Progenitor cell of endocrine pancreas (in vitro differentiated cells): Measurements from ENCODE around the gene USP2. TPM values are rescaled to one million over a fixed set of nuclear protein-coding genes. Genes with fewer than 3 reads are reported as not detected.
A peak's percentile ranks its signal among the peaks of the same experiment; 100 is the strongest.

Experiments
- DNase-seq: peaks from one replicate; pipeline ENCODE4 v3.0.0; 2021; ENCODE audit warnings: low spot score; ENCODE audit not compliant: unreplicated experiment
- H3K27ac Mint-ChIP-seq: 2 replicates; pipeline ENCODE4 v1.8.0; 2021; ENCODE audit warnings: mild to moderate bottlenecking, moderate library complexity, mixed read lengths
- H3K27me3 Mint-ChIP-seq: 2 replicates; pipeline ENCODE4 v1.8.0; 2021; ENCODE audit warnings: mixed read lengths
- H3K36me3 Mint-ChIP-seq: 2 replicates; pipeline ENCODE4 v1.8.0; 2022; ENCODE audit warnings: mixed read lengths; ENCODE audit not compliant: insufficient read depth
- H3K4me1 Mint-ChIP-seq: 2 replicates; pipeline ENCODE4 v1.8.0; 2021; ENCODE audit warnings: low read depth, mixed read lengths
- H3K4me3 Mint-ChIP-seq: 2 replicates; pipeline ENCODE4 v1.8.0; 2021; ENCODE audit warnings: low read depth, mild to moderate bottlenecking, moderate library complexity, mixed read lengths
- H3K9me3 Mint-ChIP-seq: 2 replicates; pipeline ENCODE4 v1.8.0; 2021; ENCODE audit warnings: low read depth, mixed read lengths
- CTCF ChIP-seq: fragments of 200-600 bp; sonication (generic); IDR thresholded peaks from one replicate; pipeline ENCODE4 v1.5.0; 2021; ENCODE audit warnings: antibody characterized with exemption, mild to moderate bottlenecking; ENCODE audit not compliant: unreplicated experiment
- total RNA-seq: library from RNA; stranded (reverse); gene quantifications from 2 replicates; pipeline ENCODE4 v1.2.1, GENCODE V29; 2021

USP2 gene
- total RNA-seq, 1 donor from 2014 or later = 5.1 TPM

GRCh38 chr11:119370486-119371046 lies 10.9 kb downstream of the USP2 start:
- no peak for DNase-seq
- Mint-ChIP-seq H3K36me3 (no peaks in the 10 kb centered on the region), H3K27me3 (no peaks in the 10 kb centered on the region), H3K4me3 (no peak overlapping the region), H3K9me3 (no peaks in the 10 kb centered on the region), H3K27ac (no peak overlapping the region), H3K4me1 (peaks cover 43% of the 10 kb centered on the region)
- no peak for TF ChIP-seq CTCF

GRCh38 chr11:119369132-119369925 lies 12.2 kb downstream of the USP2 start:
- Mint-ChIP-seq H3K4me3 (peak overlapping the region; percentile 5), H3K27me3 (peaks cover 8% of the 10 kb centered on the region), H3K9me3 (no peaks in the 10 kb centered on the region), H3K27ac (peak overlapping the region; percentile 35), H3K36me3 (no peaks in the 10 kb centered on the region), H3K4me1 (peaks cover 47% of the 10 kb centered on the region)
- DNase-seq = no peak
- no peak for TF ChIP-seq CTCF

GRCh38 chr11:119368121-119369034 lies 13.1 kb downstream of the USP2 start:
- no peak for DNase-seq
- no peaks in the 10 kb centered on the region for H3K9me3 Mint-ChIP-seq
- no peak for TF ChIP-seq CTCF
- no peaks in the 10 kb centered on the region for H3K36me3 Mint-ChIP-seq
- H3K27me3 Mint-ChIP-seq = peaks cover 8% of the 10 kb centered on the region
- peaks cover 46% of the 10 kb centered on the region for H3K4me1 Mint-ChIP-seq
- peak overlapping the region; percentile 67 for H3K27ac Mint-ChIP-seq
- H3K4me3 Mint-ChIP-seq = no peak overlapping the region

- Mint-ChIP-seq H3K27me3 (peaks cover 12% of the 10 kb centered on the region), H3K4me3 (no peak overlapping the region), H3K36me3 (no peaks in the 10 kb centered on the region), H3K9me3 (no peaks in the 10 kb centered on the region), H3K27ac (no peak overlapping the region), H3K4me1 (peaks cover 48% of the 10 kb centered on the region)
- no peak for TF ChIP-seq CTCF
- DNase-seq = no peak
Measured at GRCh38 chr11:119367661-119368120, 13.8 kb downstream of the USP2 start.
